H9 (cell line): Measurements from ENCODE around the gene BLTP3B. TPM values are rescaled to one million over a fixed set of nuclear protein-coding genes. Genes with fewer than 3 reads are reported as not detected.

Experiments used
- DNase-seq: peaks from one replicate; pipeline ENCODE4 v3.0.0-alpha.2; 2017
- H2AFZ ChIP-seq: one replicate; pipeline ENCODE4 v1.6.1; 2013; ENCODE audit warnings: mild to moderate bottlenecking, low read length, control low read depth, moderate library complexity
- H2AK5ac ChIP-seq: 2 replicates; pipeline ENCODE4 v1.6.1; 2013; ENCODE audit warnings: low read length, control low read depth, mixed read lengths; ENCODE audit not compliant: insufficient read length
- H2BK120ac ChIP-seq: one replicate; pipeline ENCODE4 v1.6.1; 2013; ENCODE audit warnings: low read depth, mild to moderate bottlenecking, low read length, control low read depth, inconsistent platforms; ENCODE audit not compliant: poor library complexity, severe bottlenecking
- H2BK12ac ChIP-seq: 2 replicates; pipeline ENCODE4 v1.6.1; 2013; ENCODE audit warnings: low read length, control low read depth, mixed read lengths, low read depth; ENCODE audit not compliant: insufficient read length
- H2BK15ac ChIP-seq: 2 replicates; pipeline ENCODE4 v1.6.1; 2013; ENCODE audit warnings: low read depth, low read length, control low read depth
- H2BK20ac ChIP-seq: one replicate; pipeline ENCODE4 v1.6.1; 2013; ENCODE audit warnings: low read depth, mild to moderate bottlenecking, low read length, control low read depth, inconsistent platforms; ENCODE audit not compliant: poor library complexity, severe bottlenecking
- H2BK5ac ChIP-seq: 2 replicates; pipeline ENCODE4 v1.6.1; 2013; ENCODE audit warnings: low read length, control low read depth, mixed read lengths; ENCODE audit not compliant: insufficient read length
- H3K14ac ChIP-seq: 2 replicates; pipeline ENCODE4 v1.6.1; 2013; ENCODE audit warnings: low read length, control low read depth; ENCODE audit not compliant: insufficient read depth
- H3K18ac ChIP-seq: 2 replicates; pipeline ENCODE4 v1.6.1; 2013; ENCODE audit warnings: low read depth, mild to moderate bottlenecking, mixed read lengths, low read length, control low read depth; ENCODE audit not compliant: insufficient read length
- H3K23ac ChIP-seq: 2 replicates; pipeline ENCODE4 v1.6.1; 2013; ENCODE audit warnings: low read length, control low read depth, mixed read lengths, low read depth; ENCODE audit not compliant: insufficient read length
- H3K23me2 ChIP-seq: 2 replicates; pipeline ENCODE4 v1.6.1; 2013; ENCODE audit warnings: low read depth, mild to moderate bottlenecking, mixed read lengths, low read length, control low read depth; ENCODE audit not compliant: insufficient read length, poor library complexity, severe bottlenecking
- H3K27ac ChIP-seq: 2 replicates; pipeline ENCODE4 v1.5.1; 2013; ENCODE audit warnings: low read length, control low read depth, mixed read lengths, low read depth; ENCODE audit not compliant: insufficient read length
- H3K27me3 ChIP-seq: 2 replicates; pipeline ENCODE4 v1.6.1; 2013; ENCODE audit warnings: low read length, control low read depth, inconsistent platforms; ENCODE audit not compliant: insufficient read depth
- H3K4ac ChIP-seq: 2 replicates; pipeline ENCODE4 v1.6.1; 2013; ENCODE audit warnings: low read depth, mild to moderate bottlenecking, control low read depth, inconsistent platforms, low read length, moderate library complexity
- H3K4me1 ChIP-seq: 2 replicates; pipeline ENCODE4 v1.6.1; 2013; ENCODE audit warnings: low read length, control low read depth, inconsistent platforms; ENCODE audit not compliant: insufficient read depth
- H3K4me2 ChIP-seq: 2 replicates; pipeline ENCODE4 v1.6.1; 2013; ENCODE audit warnings: low read length, control low read depth, mixed read lengths; ENCODE audit not compliant: insufficient read length, insufficient read depth
- H3K56ac ChIP-seq: 2 replicates; pipeline ENCODE4 v1.6.1; 2013; ENCODE audit warnings: low read depth, mild to moderate bottlenecking, mixed read lengths, low read length, control low read depth; ENCODE audit not compliant: insufficient read length
- H3K79me1 ChIP-seq: 2 replicates; pipeline ENCODE4 v1.6.1; 2013; ENCODE audit warnings: low read depth, mild to moderate bottlenecking, moderate library complexity, low read length, control low read depth, inconsistent platforms; ENCODE audit not compliant: insufficient read depth, poor library complexity, severe bottlenecking
- H3K79me2 ChIP-seq: 2 replicates; pipeline ENCODE4 v1.6.1; 2013; ENCODE audit warnings: low read length, control low read depth, inconsistent platforms; ENCODE audit not compliant: insufficient read depth
- H3K9ac ChIP-seq: 2 replicates; pipeline ENCODE4 v1.6.1; 2013; ENCODE audit warnings: low read length, control low read depth, mixed read lengths; ENCODE audit not compliant: insufficient read length; ENCODE audit errors: extremely low read depth
- H3K9me3 ChIP-seq: one replicate; pipeline ENCODE4 v1.6.1; 2013; ENCODE audit warnings: low read depth, low read length, inconsistent platforms; ENCODE audit not compliant: control insufficient read depth
- H3T11ph ChIP-seq: one replicate; pipeline ENCODE4 v1.6.1; 2013; ENCODE audit warnings: mild to moderate bottlenecking, low read length, control low read depth, inconsistent platforms
- H4K20me1 ChIP-seq: one replicate; pipeline ENCODE4 v1.6.1; 2013; ENCODE audit not compliant: control insufficient read depth, insufficient read length, insufficient read depth
- H4K5ac ChIP-seq: 2 replicates; pipeline ENCODE4 v1.6.1; 2013; ENCODE audit warnings: low read depth, mild to moderate bottlenecking, mixed read lengths, low read length, control low read depth; ENCODE audit not compliant: insufficient read length
- H4K8ac ChIP-seq: replicated peaks from 2 replicates; pipeline ENCODE4 v1.6.1; 2013; ENCODE audit warnings: low read length, control low read depth, mixed read lengths, low read depth; ENCODE audit not compliant: insufficient read length
- H4K91ac ChIP-seq: 2 replicates; pipeline ENCODE4 v1.6.1; 2013; ENCODE audit warnings: low read depth, mild to moderate bottlenecking, moderate library complexity, mixed read lengths, low read length, control low read depth; ENCODE audit not compliant: insufficient read length
- H3K27ac Mint-ChIP-seq, 3 experiments: 2 replicates in 2 of 3; 3 replicates in 1 of 3; pipeline ENCODE4 v1.8.0; 2020 to 2021; ENCODE audit warnings: mixed read lengths in 3 of 3, mild to moderate bottlenecking in 1 of 3, moderate library complexity in 1 of 3
- H3K27me3 Mint-ChIP-seq: 2 replicates; pipeline ENCODE4 v1.8.0; 2021; ENCODE audit warnings: low read depth, mild to moderate bottlenecking, moderate library complexity, mixed read lengths
- H3K36me3 Mint-ChIP-seq, 3 experiments: 2 replicates in 2 of 3; 3 replicates in 1 of 3; pipeline ENCODE4 v1.8.0; 2020 to 2021; ENCODE audit warnings: low read depth in 3 of 3, mixed read lengths in 3 of 3; ENCODE audit not compliant: insufficient read depth in 1 of 3
- H3K4me1 Mint-ChIP-seq, 2 experiments: 2 replicates each; pipeline ENCODE4 v1.8.0; 2020; ENCODE audit warnings: mixed read lengths in 2 of 2
- H3K4me3 Mint-ChIP-seq, 2 experiments: 2 replicates in 1 of 2; 3 replicates in 1 of 2; pipeline ENCODE4 v1.8.0; 2020 to 2021; ENCODE audit warnings: mild to moderate bottlenecking in 2 of 2, mixed read lengths in 2 of 2, moderate library complexity in 1 of 2
- H3K9me3 Mint-ChIP-seq, 2 experiments: 2 replicates in 1 of 2; 3 replicates in 1 of 2; pipeline ENCODE4 v1.8.0; 2020; ENCODE audit warnings: mild to moderate bottlenecking in 2 of 2, mixed read lengths in 2 of 2, moderate library complexity in 1 of 2
- total RNA-seq: library from RNA; stranded (reverse); gene quantifications from 2 replicates; pipeline ENCODE4 v1.2.1, GENCODE V29; 2021
- TF ChIP-seq, protein P1 (sequence below): fragments of 200-600 bp; sonication (generic); conservative IDR thresholded peaks from 3 replicates; pipeline ENCODE4 v1.8.0; 2021; ENCODE audit warnings: antibody characterized with exemption, mild to moderate bottlenecking

Gene BLTP3B
- total RNA-seq, 1 experiment from 2014 or later, result 20.7 TPM

DNA sequence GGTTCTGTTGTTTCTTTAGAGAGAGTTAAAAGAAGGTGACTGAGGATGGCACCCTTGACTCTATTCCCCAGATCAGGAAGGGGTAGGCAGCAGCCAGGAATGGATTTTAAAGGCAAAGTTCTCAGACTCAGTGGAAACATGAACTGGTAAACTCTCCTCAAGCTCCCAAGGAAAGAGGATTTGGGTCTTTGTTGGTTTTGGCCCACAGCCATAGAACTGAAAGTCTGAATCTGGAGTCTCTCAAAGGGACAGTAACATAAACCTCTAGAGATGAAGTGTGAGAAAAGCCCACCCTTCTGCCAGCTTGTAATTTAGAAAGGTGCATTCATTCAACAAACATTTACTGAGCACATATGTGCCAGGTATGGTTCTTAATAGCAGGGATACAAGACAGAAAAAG lies 28.6 kb upstream of the BLTP3B start:
- no peak overlapping the region for H2BK15ac ChIP-seq
- H3K9me3 ChIP-seq, result no peaks in the 10 kb centered on the region
- no peaks in the 10 kb centered on the region for H3K23me2 ChIP-seq
- no peak overlapping the region for H2BK5ac ChIP-seq
- no peaks in the 10 kb centered on the region; the same call in 1 of the 2 replicates for H3K79me2 ChIP-seq
- no peaks in the 10 kb centered on the region for H3K9me3 Mint-ChIP-seq
- H2AFZ ChIP-seq, result no peak overlapping the region
- peaks cover 12 to 35% (median 20%) of the 10 kb centered on the region in 3 experiments for H3K36me3 Mint-ChIP-seq
- no peak overlapping the region; a peak in 1 of 7 replicates for H3K27ac Mint-ChIP-seq
- no peak overlapping the region for H2AK5ac ChIP-seq
- no peaks in the 10 kb centered on the region for H4K20me1 ChIP-seq
- H3K27me3 Mint-ChIP-seq, result no peaks in the 10 kb centered on the region
- no peak overlapping the region for H2BK20ac ChIP-seq
- H3K4me1 Mint-ChIP-seq, result peaks cover 15 to 16% of the 10 kb centered on the region in 2 experiments
- no peak overlapping the region for H3K4ac ChIP-seq
- H3K9ac ChIP-seq, result no peak overlapping the region
- H3K4me3 Mint-ChIP-seq, result no peak overlapping the region
- DNase-seq, result no peak
- H2BK12ac ChIP-seq, result no peak overlapping the region
- no peak overlapping the region for H3T11ph ChIP-seq
- no peak overlapping the region for H4K5ac ChIP-seq
- no peak overlapping the region for H3K56ac ChIP-seq
- H3K27ac ChIP-seq, result no peak overlapping the region
- H3K27me3 ChIP-seq, result no peaks in the 10 kb centered on the region
- no peak overlapping the region for H3K14ac ChIP-seq
- no peaks in the 10 kb centered on the region for H3K4me1 ChIP-seq
- TF ChIP-seq, protein P1, sequence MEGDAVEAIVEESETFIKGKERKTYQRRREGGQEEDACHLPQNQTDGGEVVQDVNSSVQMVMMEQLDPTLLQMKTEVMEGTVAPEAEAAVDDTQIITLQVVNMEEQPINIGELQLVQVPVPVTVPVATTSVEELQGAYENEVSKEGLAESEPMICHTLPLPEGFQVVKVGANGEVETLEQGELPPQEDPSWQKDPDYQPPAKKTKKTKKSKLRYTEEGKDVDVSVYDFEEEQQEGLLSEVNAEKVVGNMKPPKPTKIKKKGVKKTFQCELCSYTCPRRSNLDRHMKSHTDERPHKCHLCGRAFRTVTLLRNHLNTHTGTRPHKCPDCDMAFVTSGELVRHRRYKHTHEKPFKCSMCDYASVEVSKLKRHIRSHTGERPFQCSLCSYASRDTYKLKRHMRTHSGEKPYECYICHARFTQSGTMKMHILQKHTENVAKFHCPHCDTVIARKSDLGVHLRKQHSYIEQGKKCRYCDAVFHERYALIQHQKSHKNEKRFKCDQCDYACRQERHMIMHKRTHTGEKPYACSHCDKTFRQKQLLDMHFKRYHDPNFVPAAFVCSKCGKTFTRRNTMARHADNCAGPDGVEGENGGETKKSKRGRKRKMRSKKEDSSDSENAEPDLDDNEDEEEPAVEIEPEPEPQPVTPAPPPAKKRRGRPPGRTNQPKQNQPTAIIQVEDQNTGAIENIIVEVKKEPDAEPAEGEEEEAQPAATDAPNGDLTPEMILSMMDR, result no peak
- no peaks in the 10 kb centered on the region for H3K79me1 ChIP-seq
- no peak overlapping the region for H3K23ac ChIP-seq
- no peak overlapping the region for H4K8ac ChIP-seq
- no peak overlapping the region for H3K18ac ChIP-seq
- H4K91ac ChIP-seq, result no peak overlapping the region
- H3K4me2 ChIP-seq, result no peak overlapping the region
- no peak overlapping the region for H2BK120ac ChIP-seq
